HG03571 (cell line): ENCODE measurements around the gene ATP4A.

Experiments used
- ATAC-seq: cut with Tn5 transposase; IDR thresholded peaks from one replicate; pipeline ENCODE4 v1.9.1; 2021; ENCODE audit not compliant: unreplicated experiment

The ATP4A gene

DNA sequence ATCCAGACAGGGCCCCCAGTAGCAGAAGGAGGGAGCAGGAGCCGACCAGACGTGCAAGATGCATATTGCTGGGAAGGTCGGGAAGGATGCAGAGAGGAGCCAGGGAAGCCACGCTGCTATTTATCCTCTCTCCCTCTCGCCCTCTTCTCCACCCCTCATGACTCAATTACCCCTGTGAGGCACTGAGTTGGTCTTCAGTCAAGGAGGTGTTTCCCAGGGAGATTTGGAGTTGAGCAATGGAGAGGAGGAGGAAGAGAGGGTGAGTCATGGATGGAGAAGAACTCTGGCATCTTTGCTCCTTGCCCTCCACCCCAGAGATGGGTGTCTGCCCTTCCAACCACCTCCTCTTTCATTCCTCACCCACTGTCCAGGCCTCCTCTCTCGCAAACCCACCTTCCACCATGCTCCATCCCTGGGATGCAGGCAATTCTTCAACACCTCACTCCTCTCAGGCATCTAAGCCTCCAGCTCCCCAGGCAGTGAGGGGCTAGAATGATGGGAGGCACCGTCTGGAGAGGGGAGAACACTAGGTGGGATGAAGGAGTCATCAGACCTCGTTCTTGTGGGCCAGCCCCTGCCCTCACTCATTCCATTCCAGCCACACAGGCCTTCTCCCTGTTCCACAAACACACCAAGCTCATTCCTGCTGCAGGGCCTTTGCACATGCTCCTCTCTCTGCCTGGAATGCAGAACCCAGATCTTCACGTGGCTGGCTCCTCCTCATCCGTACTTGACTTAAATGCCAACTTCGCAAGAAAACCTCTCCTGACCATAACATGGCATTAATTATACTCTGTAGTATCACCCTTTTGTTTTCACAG, 35.0 kb downstream of the ATP4A start, which contains the start of gene SBSN:
TSS of gene SBSN (minus strand) at position 94 of the 821 bp plus-strand sequence. CDS start at position 64, 30 bp downstream.
- no peak for ATAC-seq

DNA sequence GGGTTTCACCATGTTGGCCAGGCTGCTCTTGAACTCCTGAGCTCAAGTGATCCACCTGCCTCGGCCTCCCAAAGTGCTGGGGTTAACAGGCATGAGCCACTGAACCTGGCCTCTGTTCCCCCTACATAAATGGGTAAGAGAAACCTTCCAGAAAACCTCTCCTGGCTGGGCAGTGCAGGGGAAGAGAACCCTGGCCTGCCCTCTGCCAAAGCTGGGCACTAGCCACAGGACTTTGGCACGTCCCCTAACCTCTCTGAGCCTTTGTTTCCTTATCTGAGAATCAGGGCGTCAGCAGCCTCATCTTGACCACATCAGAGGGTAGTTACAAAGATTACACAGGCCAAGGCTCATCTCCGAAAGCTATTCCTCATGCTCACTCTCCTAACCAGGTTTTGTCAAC, 37.6 kb downstream of the ATP4A start:
- ATAC-seq: no peak

GRCh38 chr19:35524181-35524837, 39.1 kb downstream of the ATP4A start:
- no peak for ATAC-seq

GRCh38 chr19:35522745-35523327, 40.6 kb downstream of the ATP4A start:
- ATAC-seq: no peak

GRCh38 chr19:35521124-35521743, 42.2 kb downstream of the ATP4A start:
- ATAC-seq: no peak

GRCh38 chr19:35519291-35519690, 44.2 kb downstream of the ATP4A start:
- no peak for ATAC-seq

DNA sequence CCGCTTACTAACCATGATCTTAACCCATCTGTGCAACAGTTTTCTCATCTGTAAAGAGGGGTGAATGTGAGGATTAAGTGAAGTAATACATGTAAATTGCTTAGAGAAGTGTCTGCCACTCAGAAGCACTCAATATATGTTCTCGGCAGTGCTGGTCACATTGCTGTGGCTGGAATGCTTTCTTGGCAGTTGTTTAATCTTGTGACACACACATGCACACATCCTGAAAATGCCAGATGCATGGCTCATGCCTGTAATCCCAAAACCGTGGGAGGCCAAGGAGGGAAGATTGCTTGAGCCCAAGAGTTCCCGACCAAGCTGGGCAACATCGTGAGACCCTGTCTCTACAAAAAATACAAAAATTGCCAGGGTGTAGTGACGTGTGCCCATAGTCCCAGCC, 45.1 kb downstream of the ATP4A start:
- ATAC-seq: no peak

GRCh38 chr19:35517342-35517741, 46.1 kb downstream of the ATP4A start:
- no peak for ATAC-seq

DNA sequence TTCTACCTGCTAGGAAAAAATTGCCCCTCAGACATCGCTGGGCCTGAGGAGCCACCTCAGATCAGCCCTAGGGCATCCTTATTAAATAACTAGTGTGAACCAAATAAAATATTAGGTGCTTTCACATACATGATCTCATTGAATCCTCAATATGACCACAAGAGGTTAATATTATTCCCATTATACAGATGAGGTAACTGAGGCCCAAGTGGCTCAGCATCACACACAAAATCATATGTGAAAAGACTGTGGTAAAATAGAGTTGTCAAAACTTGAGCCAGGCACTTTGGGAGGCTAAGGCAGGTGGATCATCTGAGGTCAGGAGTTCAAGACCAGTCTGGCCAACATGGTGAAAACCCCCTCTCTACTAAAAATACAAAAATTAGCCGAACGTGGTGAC, 47.1 kb downstream of the ATP4A start:
- ATAC-seq: no peak

GRCh38 chr19:35514282-35514809, 49.1 kb downstream of the ATP4A start:
- ATAC-seq: no peak

DNA sequence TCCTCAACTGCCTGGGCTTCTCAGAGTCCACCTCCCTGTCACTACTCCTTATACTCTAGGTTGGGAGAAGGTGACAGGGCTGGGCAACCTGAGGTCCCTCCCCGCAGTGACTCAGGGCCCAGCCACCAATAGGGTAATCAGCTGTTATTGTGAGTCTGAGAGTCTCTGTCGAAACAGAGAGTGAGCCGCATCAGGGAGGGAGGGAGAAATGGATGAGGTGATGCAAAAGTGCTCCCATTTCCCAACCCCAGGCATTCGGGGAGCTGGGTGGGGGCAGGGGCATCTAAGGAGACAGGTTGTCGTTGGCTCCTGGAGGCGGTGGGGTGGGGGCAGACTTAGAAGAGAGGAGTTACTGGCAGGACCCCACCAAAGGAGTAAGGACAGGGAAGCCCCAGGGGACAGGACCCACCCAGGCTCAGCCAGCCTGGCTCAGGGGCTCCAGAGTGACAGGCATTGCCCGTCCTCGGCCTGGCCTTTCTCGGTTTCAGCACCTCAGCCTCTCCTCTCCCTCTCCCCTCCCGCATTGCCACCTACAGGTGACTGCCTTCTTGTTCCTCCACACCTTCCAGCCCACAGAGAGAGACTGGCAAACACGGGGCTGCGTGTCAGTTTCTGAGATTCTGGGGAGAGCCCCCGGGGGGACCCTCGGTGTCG, 49.7 kb downstream of the ATP4A start, which contains the start of gene DMKN:
TSS of gene DMKN (minus strand) at position 22 of the 654 bp plus-strand sequence. CDS start 174 bp downstream, outside the sequence.
- ATAC-seq: no peak

DNA sequence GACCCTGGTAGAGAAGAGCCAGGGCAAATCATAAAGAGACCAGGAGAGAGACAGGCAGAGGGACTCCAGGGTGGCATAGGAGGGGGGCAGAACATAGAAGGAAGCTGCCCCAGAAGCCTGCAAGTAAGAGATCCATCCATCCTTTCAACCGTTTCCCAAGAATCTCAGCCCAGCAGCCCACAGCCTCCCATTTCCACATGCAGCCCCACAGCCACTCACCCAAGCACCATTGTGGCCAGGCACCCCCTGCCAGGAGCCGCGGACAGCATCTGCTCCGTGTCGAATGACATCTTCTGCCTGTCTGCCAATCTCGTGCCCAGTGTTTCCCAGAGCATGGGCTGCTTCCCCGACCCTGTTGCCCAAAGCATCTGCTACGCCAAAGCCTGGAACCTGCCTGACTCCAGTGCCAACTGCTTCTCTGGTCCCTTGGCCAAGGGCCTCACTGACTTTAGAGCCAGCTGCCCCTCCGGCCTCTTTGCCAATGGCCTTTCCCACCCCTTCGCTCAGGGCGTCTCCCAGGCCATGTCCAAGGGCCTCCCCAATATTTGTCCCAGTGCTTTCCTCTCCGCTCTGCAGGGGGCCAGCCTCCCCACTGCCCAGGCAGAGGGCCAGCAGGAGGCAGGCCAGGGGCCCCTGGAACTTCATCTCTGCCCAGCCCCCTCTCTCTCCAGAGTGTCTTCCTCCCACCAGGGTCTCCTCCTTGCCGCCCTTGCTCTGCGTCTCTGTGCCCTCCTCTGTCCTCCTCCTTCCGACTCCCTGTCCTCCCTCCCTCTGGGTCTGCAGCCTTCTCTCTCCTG, 50.4 kb downstream of the ATP4A start:
- ATAC-seq: no peak

- ATAC-seq: no peak
Observed at GRCh38 chr19:35511337-35511736, 52.1 kb downstream of the ATP4A start.

GRCh38 chr19:35510626-35510964, 52.9 kb downstream of the ATP4A start:
- ATAC-seq: no peak

DNA sequence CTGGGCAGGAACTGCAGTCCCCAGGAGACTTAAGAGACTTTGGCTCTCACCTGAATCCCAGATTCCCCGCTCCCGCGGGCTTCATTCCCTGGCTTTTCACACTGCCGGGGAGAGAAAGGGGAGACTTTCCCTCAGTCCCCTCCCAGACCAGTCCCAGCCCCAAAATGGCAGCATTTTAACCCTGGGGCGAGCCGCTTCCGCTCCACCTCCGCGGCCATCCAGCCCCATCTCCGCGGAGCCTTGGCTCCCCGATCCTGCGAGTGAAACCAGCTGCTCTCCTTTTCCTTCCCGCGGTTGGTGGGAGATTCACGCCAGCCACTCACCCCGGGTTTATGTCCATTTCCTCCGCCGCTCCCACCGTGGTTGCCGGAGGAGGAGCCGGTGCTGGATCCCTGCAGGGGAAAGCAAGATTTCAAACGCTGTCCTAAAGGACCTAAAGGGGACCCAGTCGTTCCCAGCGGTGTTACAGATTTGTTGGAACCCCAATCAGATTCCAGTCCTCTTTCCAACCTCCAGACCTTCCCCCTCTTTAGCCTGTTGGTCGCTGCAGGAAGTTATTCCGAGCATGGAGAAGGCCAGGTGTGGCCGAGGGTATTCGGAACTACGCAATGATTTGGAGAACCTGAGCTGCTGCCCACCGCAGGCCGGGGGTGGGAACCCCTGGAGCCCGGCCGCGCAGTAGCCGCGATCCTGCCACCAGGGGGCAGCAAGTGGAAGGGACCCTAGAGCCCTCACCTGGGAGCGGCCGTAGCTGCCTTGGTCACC, 53.4 kb downstream of the ATP4A start:
- ATAC-seq: no peak

DNA sequence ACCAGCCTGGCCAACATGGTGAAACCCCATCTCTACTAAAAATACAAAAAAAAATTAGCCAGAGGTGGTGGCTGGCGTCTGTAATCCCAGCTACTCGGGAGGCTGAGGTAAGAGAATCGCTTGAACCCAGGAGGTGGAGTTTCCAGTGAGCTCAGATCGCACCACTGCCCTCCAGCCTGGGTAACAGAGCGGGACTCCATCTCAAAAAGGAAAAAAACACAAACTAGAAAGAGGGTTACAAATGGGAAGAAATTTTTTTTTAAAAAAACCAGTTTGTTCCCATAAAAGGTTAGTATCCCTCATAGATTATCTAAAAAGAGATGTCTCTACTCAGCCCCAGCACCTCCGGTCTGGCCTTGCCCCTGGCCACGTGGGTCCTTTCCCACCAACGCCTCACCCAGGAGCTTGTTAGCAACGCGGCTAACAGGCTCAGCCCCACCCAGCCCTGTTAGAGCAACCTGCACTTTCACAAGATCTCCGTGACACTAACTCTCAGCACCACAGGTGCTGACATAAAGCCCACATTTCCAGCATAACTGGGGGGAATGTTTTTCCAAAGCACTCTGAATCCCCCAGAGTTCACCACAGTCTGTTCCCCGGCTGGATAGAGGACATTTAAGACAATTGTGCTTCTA, 54.3 kb downstream of the ATP4A start:
- ATAC-seq: no peak

DNA sequence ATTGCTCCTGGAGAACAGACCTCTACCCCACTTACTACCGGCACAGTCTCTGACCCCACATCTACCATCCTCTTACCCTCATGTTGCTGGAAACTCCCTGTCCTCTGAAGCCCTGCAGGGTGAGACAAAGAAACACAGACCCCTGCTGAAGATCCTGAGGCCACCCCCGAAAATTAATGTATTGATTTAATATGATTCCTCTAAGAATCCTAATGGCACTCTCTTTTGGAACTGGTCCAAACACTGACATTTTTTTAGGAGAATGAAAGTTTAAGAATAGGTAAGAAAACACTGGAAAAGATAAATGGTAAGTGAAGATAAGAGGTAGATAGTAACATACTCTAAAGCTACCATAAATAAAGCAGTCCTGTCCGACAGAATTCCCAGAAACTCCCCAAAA, 55.3 kb downstream of the ATP4A start:
- ATAC-seq: no peak

GRCh38 chr19:35507561-35507960, 55.9 kb downstream of the ATP4A start:
- ATAC-seq: no peak

GRCh38 chr19:35506011-35506410, 57.4 kb downstream of the ATP4A start:
- no peak for ATAC-seq
